ENCODE results near the gene GPBAR1.
"Not testable (repeated sequence)": the region's sequence is repeated elsewhere in the genome, so short reads cannot be mapped to it uniquely, and the experiment has no call there.

Gene GPBAR1

GRCh38 chr2:218267259-218267658 is 6.4 kb downstream of the GPBAR1 start:
- DNase-seq (ENCODE audit: low read depth): no peak

GRCh38 chr2:218269900-218270720 is 9.3 kb downstream of the GPBAR1 start, which contains the start of the genes AAMP and PNKD:
Gene AAMP, minus strand, starts transcription at chr2:218270137. Its CDS starts 51 bp downstream, at chr2:218270086.
Gene PNKD, plus strand, starts transcription at chr2:218270519. Its CDS starts 17 bp downstream, at chr2:218270536.
- DNase-seq (ENCODE audit: low read depth): peak; percentile 98

- no peak for DNase-seq (ENCODE audit: low read depth)
Observed at GRCh38 chr2:218270721-218271486, 10.1 kb downstream of the GPBAR1 start.

- DNase-seq (ENCODE audit: low read depth): no peak
Observed at GRCh38 chr2:218271487-218271797, 10.6 kb downstream of the GPBAR1 start.

- DNase-seq (ENCODE audit: low read depth): no peak
Observed at GRCh38 chr2:218271865-218272530, 11.2 kb downstream of the GPBAR1 start.

- peak; percentile 51 for DNase-seq (ENCODE audit: low read depth)
Observed at GRCh38 chr2:218272531-218273212, 11.9 kb downstream of the GPBAR1 start.

- not testable (repeated sequence) for DNase-seq (ENCODE audit: low read depth)
Observed at GRCh38 chr2:218273214-218273907, 12.5 kb downstream of the GPBAR1 start.

GRCh38 chr2:218273908-218274249 is 13.1 kb downstream of the GPBAR1 start:
- DNase-seq (ENCODE audit: low read depth): no peak

- no peak for DNase-seq (ENCODE audit: low read depth)
Observed at GRCh38 chr2:218274586-218274985, 13.8 kb downstream of the GPBAR1 start.

- DNase-seq (ENCODE audit: low read depth): no peak
Observed at GRCh38 chr2:218275371-218276072, 14.7 kb downstream of the GPBAR1 start.

- no peak for DNase-seq (ENCODE audit: low read depth)
Observed at GRCh38 chr2:218276986-218277755, 16.4 kb downstream of the GPBAR1 start.

GRCh38 chr2:218277921-218278320 is 17.1 kb downstream of the GPBAR1 start:
- DNase-seq (ENCODE audit: low read depth): no peak

- DNase-seq (ENCODE audit: low read depth): no peak
Observed at GRCh38 chr2:218278531-218279360, 17.9 kb downstream of the GPBAR1 start.

GRCh38 chr2:218280260-218280870 is 19.6 kb downstream of the GPBAR1 start:
- DNase-seq (ENCODE audit: low read depth): no peak

- DNase-seq (ENCODE audit: low read depth): no peak
Observed at GRCh38 chr2:218281449-218281848, 20.6 kb downstream of the GPBAR1 start.

- no peak for DNase-seq (ENCODE audit: low read depth)
Observed at GRCh38 chr2:218282173-218282991, 21.6 kb downstream of the GPBAR1 start.

- DNase-seq (ENCODE audit: low read depth): no peak
Observed at GRCh38 chr2:218284106-218284811, 23.4 kb downstream of the GPBAR1 start.
